Thoracic aorta (tissue), 2 donors: ENCODE results near the gene ACAA1. TPM values are rescaled to one million over a fixed set of nuclear protein-coding genes. Genes with fewer than 3 reads are reported as not detected.

Source experiments
- ATAC-seq: fragments of 150-250 bp; one replicate; pipeline ENCODE4 v1.8.0; 2017; ENCODE audit warnings: low read depth; ENCODE audit not compliant: insufficient number of reproducible peaks, low FRiP score
- DNase-seq: peaks from one replicate; pipeline ENCODE4 v3.0.0-alpha.2; 2020; ENCODE audit warnings: low spot score
- H3K27ac ChIP-seq, 2 donors: fragments of 200-600 bp; sonication (generic); 1 replicate in 1 of 2; 2 replicates in 1 of 2; pipeline ENCODE4 v1.5.1; 2016; ENCODE audit warnings: mild to moderate bottlenecking in 2 of 2, moderate library complexity in 2 of 2
- H3K27me3 ChIP-seq: fragments of 200-600 bp; sonication (generic); replicated peaks from 2 replicates; pipeline ENCODE4 v1.6.0; 2016; ENCODE audit warnings: mild to moderate bottlenecking; ENCODE audit not compliant: insufficient read depth
- H3K36me3 ChIP-seq: fragments of 200-600 bp; sonication (generic); one replicate; pipeline ENCODE4 v1.5.1; 2016
- H3K4me1 ChIP-seq, 2 donors: fragments of 200-600 bp; sonication (generic); 1 replicate in 1 of 2; 2 replicates in 1 of 2; pipeline versions ENCODE4 v1.5.1 to v1.6.0; 2016; ENCODE audit warnings: low read depth in 2 of 2, mild to moderate bottlenecking in 1 of 2; ENCODE audit not compliant: control insufficient read depth in 1 of 2
- H3K4me3 ChIP-seq: fragments of 200-600 bp; sonication (generic); 2 replicates; pipeline ENCODE4 v1.5.1; 2016; ENCODE audit warnings: mild to moderate bottlenecking
- H3K9me3 ChIP-seq: fragments of 200-600 bp; sonication (generic); 2 replicates; pipeline ENCODE4 v1.5.1; 2016
- CTCF ChIP-seq: fragments of 200-600 bp; sonication (generic); IDR thresholded peaks from one replicate; pipeline ENCODE4 v1.5.1; 2019; ENCODE audit warnings: antibody characterized with exemption
- total RNA-seq, 2 donors: library from RNA; depleted of rRNA; stranded (reverse); fragments of >200 nt; gene quantifications; one replicate each; pipeline versions ENCODE4 v1.1.0 to v1.2.3, GENCODE V29; 2016

Gene ACAA1
- total RNA-seq, 2 donors from 2014 or later: 34.8 to 37.6 TPM

- no peak for TF ChIP-seq CTCF
- H3K4me3 ChIP-seq: no peak overlapping the region
- no peak overlapping the region for H3K27ac ChIP-seq
- H3K36me3 ChIP-seq: peaks cover 9% of the 10 kb centered on the region
- no peak for DNase-seq
- no peak for ATAC-seq
- no peaks in the 10 kb centered on the region for H3K9me3 ChIP-seq
- H3K4me1 ChIP-seq: no peaks in the 10 kb centered on the region
- H3K27me3 ChIP-seq: no peaks in the 10 kb centered on the region
Measured at GRCh38 chr3:38117163-38117716, 19.7 kb downstream of the ACAA1 start.

GRCh38 chr3:38116471-38117162 lies 20.3 kb downstream of the ACAA1 start:
- DNase-seq (no peak), ATAC-seq (no peak)
- Histone ChIP-seq H3K4me1 (no peaks in the 10 kb centered on the region), H3K36me3 (peaks cover 3% of the 10 kb centered on the region), H3K9me3 (no peaks in the 10 kb centered on the region), H3K27me3 (no peaks in the 10 kb centered on the region), H3K4me3 (no peak overlapping the region), H3K27ac (no peak overlapping the region)
- TF ChIP-seq CTCF: no peak

GRCh38 chr3:38115645-38116427 lies 21.1 kb downstream of the ACAA1 start:
- no peak overlapping the region for H3K27ac ChIP-seq
- H3K27me3 ChIP-seq: no peaks in the 10 kb centered on the region
- H3K4me1 ChIP-seq: no peaks in the 10 kb centered on the region
- no peak for TF ChIP-seq CTCF
- ATAC-seq (no peak), DNase-seq (no peak)
- H3K9me3 ChIP-seq: no peaks in the 10 kb centered on the region
- no peaks in the 10 kb centered on the region for H3K36me3 ChIP-seq
- H3K4me3 ChIP-seq: no peak overlapping the region

- no peak for ATAC-seq
Measured at GRCh38 chr3:38114875-38115644, 21.9 kb downstream of the ACAA1 start.

More at GRCh38 chr3:38114875-38115644, 21.9 kb downstream of the ACAA1 start:
- Histone ChIP-seq H3K4me1 (no peaks in the 10 kb centered on the region), H3K27me3 (no peaks in the 10 kb centered on the region), H3K4me3 (no peak overlapping the region), H3K36me3 (no peaks in the 10 kb centered on the region), H3K9me3 (no peaks in the 10 kb centered on the region), H3K27ac (no peak overlapping the region)
- TF ChIP-seq CTCF: no peak
- DNase-seq: no peak
